T-helper 2 cell treated with Interferon-gamma antibody and Interleukin-4, amounts not matched to agents 100 ng/mL and 5 ng/mL, for 36 hours (primary cell): ENCODE measurements around the gene ZNF99. TPM values are rescaled to one million over a fixed set of nuclear protein-coding genes. Genes with fewer than 3 reads are reported as not detected.
"Not testable (repeated sequence)": the region's sequence is repeated elsewhere in the genome, so short reads cannot be mapped to it uniquely, and the experiment has no call there.

Experiments used
- intact Hi-C: fragments of 100-400 bp; cut with micrococcal nuclease; formaldehyde crosslinking; loops from one replicate; pipeline ENCODE4 v1.15.1; 2023
- total RNA-seq: library from RNA; stranded (reverse); gene quantifications from 2 replicates; pipeline ENCODE4 v1.2.3, GENCODE V29; 2022

ZNF99 gene
- total RNA-seq, result not detected in 2 replicates

GRCh38 chr19:22783651-22784410, at the start of gene ZNF99:
Gene ZNF99 (minus strand): TSS chr19:22784151. CDS start chr19:22784016, 135 bp downstream.
- intact Hi-C loops, result no loop called here

GRCh38 chr19:22832031-22832762, 48.2 kb upstream of the ZNF99 start, which contains the start of gene ZNF723:
Gene ZNF723 (plus strand): TSS chr19:22832291. CDS start chr19:22832380, 89 bp downstream.
- intact Hi-C loops, result no loop called here

GRCh38 chr19:22831211-22831610, 47.3 kb upstream of the ZNF99 start:
- intact Hi-C loops, result no loop called here

- intact Hi-C loops, result no loop called here
These were observed 30.2 kb upstream of the ZNF99 start for GRCh38 chr19:22814124-22814523.

- intact Hi-C loops, result no loop called here
These were observed 23.3 kb upstream of the ZNF99 start for GRCh38 chr19:22807061-22807835.

- intact Hi-C loops, result no loop called here
These were observed 22.5 kb upstream of the ZNF99 start for GRCh38 chr19:22806418-22806817.

DNA sequence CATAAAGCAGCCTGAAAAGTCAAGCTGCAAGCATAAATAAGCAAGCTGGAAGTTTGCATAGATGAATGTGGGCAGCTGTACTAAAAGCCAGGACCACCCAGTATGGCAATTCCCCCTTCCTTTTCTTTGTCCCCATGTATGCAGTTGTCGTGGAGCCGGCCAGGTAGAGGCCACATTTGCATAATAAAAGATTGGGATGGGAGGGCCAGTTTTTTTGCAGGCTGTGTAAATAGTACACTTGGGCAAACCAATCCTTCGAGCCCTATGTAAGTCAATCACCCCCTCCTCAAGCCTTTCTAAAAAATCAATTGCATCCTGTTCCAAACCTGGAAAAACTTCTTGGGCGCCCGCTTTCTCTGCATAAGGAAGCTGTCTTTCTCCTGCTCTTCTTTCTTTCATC, 13.1 kb upstream of the ZNF99 start:
- intact Hi-C loops, result no loop called here

DNA sequence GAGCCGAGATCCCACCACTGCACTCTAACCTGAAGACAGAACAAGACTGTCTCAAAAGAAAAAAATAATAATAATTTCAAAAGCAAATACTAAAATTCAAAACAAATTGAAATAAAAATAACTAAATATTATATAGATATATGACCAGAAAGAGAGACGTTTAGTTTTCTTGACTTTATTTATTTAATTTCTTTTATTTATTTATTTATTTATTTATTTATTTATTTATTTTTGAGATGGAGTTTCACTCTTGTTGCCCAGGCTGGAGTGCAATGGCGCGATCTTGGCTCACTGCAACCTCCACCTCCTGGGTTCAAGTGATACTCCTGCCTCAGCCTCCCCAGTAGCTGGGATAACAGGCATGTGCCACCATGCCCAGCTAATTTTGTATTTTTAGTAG, 8.9 kb upstream of the ZNF99 start:
- intact Hi-C loops, result not testable (repeated sequence)

DNA sequence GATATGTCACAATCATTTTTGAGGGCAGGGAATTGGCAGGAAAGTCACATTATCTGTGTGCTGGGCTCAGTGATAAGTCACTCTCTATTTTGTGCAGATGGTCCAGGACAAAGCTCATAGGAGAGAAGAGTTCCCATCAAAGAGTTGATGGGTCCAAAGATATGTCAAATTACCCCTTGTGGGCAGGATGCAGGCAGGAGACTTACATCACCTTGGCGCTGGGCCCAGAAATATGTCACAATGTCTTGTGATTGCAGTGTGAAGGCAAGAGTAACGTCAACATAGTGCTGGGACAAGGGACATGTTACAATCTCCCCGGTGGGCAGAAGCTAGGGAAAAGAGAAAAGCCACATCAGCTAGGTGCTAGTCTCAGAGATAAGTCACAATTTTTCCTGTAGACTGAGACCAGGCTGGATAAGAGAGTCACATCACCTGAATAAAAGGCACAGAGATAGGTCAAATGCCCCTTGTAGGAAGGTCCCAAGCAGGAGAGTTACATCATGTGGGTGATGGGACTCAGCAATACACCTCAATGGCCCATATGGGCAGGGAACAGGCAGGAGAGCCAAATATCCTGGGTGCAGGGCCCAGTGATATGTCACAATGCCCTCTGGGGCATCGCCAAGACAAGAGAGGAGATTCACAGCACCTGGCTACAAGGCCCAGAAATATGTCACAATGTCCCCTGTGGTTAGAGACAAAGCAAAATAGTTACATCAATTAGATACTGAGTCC, 47.9 kb downstream of the ZNF99 start:
- intact Hi-C loops, result no loop called here

DNA sequence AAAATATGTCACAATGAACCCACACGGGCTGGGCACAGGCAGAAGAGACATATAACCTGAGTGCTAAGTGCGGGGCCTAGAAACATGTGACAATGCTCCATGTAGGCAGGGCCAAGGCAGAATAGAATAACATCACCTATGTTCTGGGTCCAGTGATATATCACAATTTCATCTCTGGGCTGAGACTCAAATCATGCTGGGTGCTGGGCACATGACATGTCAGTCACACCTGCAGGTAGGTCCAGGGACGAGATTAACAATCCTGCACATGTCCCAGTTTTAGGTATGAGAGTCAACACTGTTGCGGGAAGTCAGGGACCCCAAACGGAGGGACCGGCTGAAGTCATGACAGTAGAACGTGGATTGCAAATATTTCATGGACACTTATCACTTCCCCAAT, 50.3 kb downstream of the ZNF99 start:
- intact Hi-C loops, result no loop called here

GRCh38 chr19:22728214-22728613, 55.7 kb downstream of the ZNF99 start:
- intact Hi-C loops, result not testable (repeated sequence)

GRCh38 chr19:22721533-22721932, 62.4 kb downstream of the ZNF99 start:
- intact Hi-C loops, result not testable (repeated sequence)

DNA sequence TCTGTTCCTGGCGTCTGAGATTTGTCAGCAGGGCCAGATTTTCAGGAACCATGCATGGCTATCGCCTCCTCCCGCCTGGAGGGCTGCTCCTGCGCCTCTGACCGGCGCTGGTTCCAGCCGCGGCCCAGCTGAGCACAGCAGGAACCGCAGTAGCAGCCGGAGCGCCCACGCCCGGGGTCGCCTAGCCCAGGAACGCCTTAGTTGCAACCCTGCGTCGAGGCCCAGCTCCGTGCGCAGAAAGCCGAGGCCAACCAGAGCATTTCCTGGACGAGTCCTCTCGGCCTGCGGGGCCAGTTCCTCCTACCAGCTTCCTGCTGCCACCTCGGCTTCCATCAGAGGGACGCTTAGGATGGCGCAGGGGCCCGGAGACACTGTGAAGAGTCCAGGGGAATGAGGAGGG, 75.0 kb downstream of the ZNF99 start:
- intact Hi-C loops, result no loop called here

GRCh38 chr19:22703096-22703495, 80.9 kb downstream of the ZNF99 start:
- intact Hi-C loops, result not testable (repeated sequence)

DNA sequence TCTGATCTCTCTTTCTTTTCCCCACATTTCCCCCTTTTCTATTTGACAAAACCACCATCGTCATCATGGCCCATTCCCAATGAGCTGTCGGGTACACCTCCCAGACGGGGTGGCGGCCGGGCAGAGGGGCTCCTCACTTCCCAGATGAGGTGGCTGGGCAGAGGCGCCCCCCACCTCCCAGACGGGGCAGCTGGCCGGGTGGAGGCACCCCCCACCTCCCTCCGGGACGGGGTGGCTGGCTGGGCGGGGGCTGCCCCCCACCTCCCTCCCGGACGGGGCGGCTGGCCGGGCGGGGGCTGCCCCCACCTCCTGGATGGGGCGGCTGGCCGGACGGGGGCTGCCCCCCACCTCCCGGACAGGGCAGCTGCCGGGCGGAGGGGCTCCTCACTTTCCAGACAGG, 81.3 kb downstream of the ZNF99 start:
- intact Hi-C loops, result not testable (repeated sequence)

Other genes with a start within 250 kb of the ZNF99 start
- 0.09 and 0.11 TPM in 2 replicates for gene ZNF492, start 149.8 kb downstream of the ZNF99 start, total RNA-seq
- gene ZNF723, start 48.1 kb upstream of the ZNF99 start, total RNA-seq, result not detected in 2 replicates
- gene ZNF728, start 219.0 kb upstream of the ZNF99 start, total RNA-seq, result not detected in 2 replicates